ENCODE results near the gene TACC2. TPM values are rescaled to one million over a fixed set of nuclear protein-coding genes. Genes with fewer than 3 reads are reported as not detected.
"Not testable (repeated sequence)": the region's sequence is repeated elsewhere in the genome, so short reads cannot be mapped to it uniquely, and the experiment has no call there.

Gene TACC2
- total RNA-seq, 1 experiment from 2014 or later = 24.4 TPM

- Mint-ChIP-seq H3K36me3 (ENCODE audit: insufficient read depth, unreplicated experiment) (no peaks in the 10 kb centered on the region), H3K4me3 (ENCODE audit: low read depth, unreplicated experiment) (no peak overlapping the region), H3K4me1 (ENCODE audit: low read depth, unreplicated experiment) (peaks cover 22% of the 10 kb centered on the region), H3K9me3 (ENCODE audit: low read depth, unreplicated experiment) (no peaks in the 10 kb centered on the region), H3K27ac (ENCODE audit: unreplicated experiment) (no peak overlapping the region), H3K27me3 (ENCODE audit: unreplicated experiment) (no peaks in the 10 kb centered on the region)
- no TSS peak for BruUV-seq (replicated peaks)
- no peak for TF ChIP-seq CTCF (IDR thresholded peaks at IDR 0.05; ENCODE audit: unreplicated experiment)
- CTCF ChIA-PET = interaction anchor here (0.7 kb wide), 1 partner anchor 9 kb away, joined by 3 read pairs; no protein-coding TSS in a partner anchor
- intact Hi-C loops (cut with micrococcal nuclease; ENCODE audit: unreplicated experiment) = no loop called here
- DNase-seq = peak; percentile 24
Measured at GRCh38 chr10:121990015-121990677, 1.2 kb downstream of the TACC2 start.

- DNase-seq; BruUV-seq (replicated peaks); H3K27me3 Mint-ChIP-seq (ENCODE audit: unreplicated experiment); CTCF ChIA-PET; H3K9me3 Mint-ChIP-seq (ENCODE audit: low read depth, unreplicated experiment); H3K36me3 Mint-ChIP-seq (ENCODE audit: insufficient read depth, unreplicated experiment); H3K27ac Mint-ChIP-seq (ENCODE audit: unreplicated experiment); intact Hi-C loops (cut with micrococcal nuclease; ENCODE audit: unreplicated experiment); H3K4me3 Mint-ChIP-seq (ENCODE audit: low read depth, unreplicated experiment): not testable (repeated sequence)
- H3K4me1 Mint-ChIP-seq (ENCODE audit: low read depth, unreplicated experiment) = peaks cover 25% of the 10 kb centered on the region
Measured at GRCh38 chr10:121991727-121992126, 2.8 kb downstream of the TACC2 start.

- peak; percentile 31 for DNase-seq
- Mint-ChIP-seq H3K36me3 (ENCODE audit: insufficient read depth, unreplicated experiment) (no peaks in the 10 kb centered on the region), H3K9me3 (ENCODE audit: low read depth, unreplicated experiment) (peaks cover under 1% of the 10 kb centered on the region), H3K4me3 (ENCODE audit: low read depth, unreplicated experiment) (peak overlapping the region; percentile 49), H3K27me3 (ENCODE audit: unreplicated experiment) (no peaks in the 10 kb centered on the region), H3K4me1 (ENCODE audit: low read depth, unreplicated experiment) (peaks cover 25% of the 10 kb centered on the region), H3K27ac (ENCODE audit: unreplicated experiment) (peak overlapping the region; percentile 36)
- CTCF ChIA-PET = no interaction called here
- TF ChIP-seq CTCF (IDR thresholded peaks at IDR 0.05; ENCODE audit: unreplicated experiment) = no peak
- intact Hi-C loops (cut with micrococcal nuclease; ENCODE audit: unreplicated experiment) = no loop called here
- BruUV-seq (replicated peaks) = no TSS peak
Measured at GRCh38 chr10:121994429-121994941, 5.5 kb downstream of the TACC2 start.

- no peak for TF ChIP-seq CTCF (IDR thresholded peaks at IDR 0.05; ENCODE audit: unreplicated experiment)
- Mint-ChIP-seq H3K4me3 (ENCODE audit: low read depth, unreplicated experiment) (no peak overlapping the region), H3K27ac (ENCODE audit: unreplicated experiment) (no peak overlapping the region), H3K27me3 (ENCODE audit: unreplicated experiment) (no peaks in the 10 kb centered on the region), H3K9me3 (ENCODE audit: low read depth, unreplicated experiment) (peaks cover 7% of the 10 kb centered on the region), H3K4me1 (ENCODE audit: low read depth, unreplicated experiment) (peaks cover 17% of the 10 kb centered on the region), H3K36me3 (ENCODE audit: insufficient read depth, unreplicated experiment) (no peaks in the 10 kb centered on the region)
- no peak for DNase-seq
- no TSS peak for BruUV-seq (replicated peaks)
- intact Hi-C loops (cut with micrococcal nuclease; ENCODE audit: unreplicated experiment) = no loop called here
- CTCF ChIA-PET = no interaction called here
Measured at GRCh38 chr10:121998462-121998861, 9.5 kb downstream of the TACC2 start.

- TF ChIP-seq CTCF (IDR thresholded peaks at IDR 0.05; ENCODE audit: unreplicated experiment) = no peak
- Mint-ChIP-seq H3K27ac (ENCODE audit: unreplicated experiment) (no peak overlapping the region), H3K4me1 (ENCODE audit: low read depth, unreplicated experiment) (peaks cover 11% of the 10 kb centered on the region), H3K9me3 (ENCODE audit: low read depth, unreplicated experiment) (peaks cover 7% of the 10 kb centered on the region), H3K36me3 (ENCODE audit: insufficient read depth, unreplicated experiment) (no peaks in the 10 kb centered on the region), H3K27me3 (ENCODE audit: unreplicated experiment) (no peaks in the 10 kb centered on the region), H3K4me3 (ENCODE audit: low read depth, unreplicated experiment) (no peak overlapping the region)
- no TSS peak for BruUV-seq (replicated peaks)
- intact Hi-C loops (cut with micrococcal nuclease; ENCODE audit: unreplicated experiment) = no loop called here
- no peak for DNase-seq
- CTCF ChIA-PET = interaction anchor here (0.6 kb wide), 1 partner anchor 9 kb away, joined by 3 read pairs; no protein-coding TSS in a partner anchor
Measured at GRCh38 chr10:121999301-121999700, 10.3 kb downstream of the TACC2 start.
